ENCODE measurements around the gene IGIP. TPM values are rescaled to one million over a fixed set of nuclear protein-coding genes. Genes with fewer than 3 reads are reported as not detected.

The IGIP gene
- polyA plus RNA-seq, 1 of the 3 experiments (the other 2 are of a cell fraction): 0.72 TPM

- H3K27me3 ChIP-seq (ENCODE audit: insufficient read depth): no peaks in the 10 kb centered on the region
- H3K79me2 ChIP-seq (ENCODE audit: insufficient read depth): peaks cover 92% of the 10 kb centered on the region
- peak; percentile 73 for DNase-seq
- peaks cover 31 to 42% of the 10 kb centered on the region in 2 experiments; a peak in 3 of 4 replicates for H3K4me1 ChIP-seq (ENCODE audit: control insufficient read depth in 1 of 2, insufficient read depth in 2 of 2, low read depth in 1 of 2, low read length in 1 of 2)
- H4K20me1 ChIP-seq (ENCODE audit: insufficient read depth): peaks cover 41% of the 10 kb centered on the region
- H3K9me3 ChIP-seq: no peaks in the 10 kb centered on the region
- peak overlapping the region; percentile 73 to 75 for H3K4me3 ChIP-seq (ENCODE audit: low read depth in 2 of 2, low read length in 1 of 2)
- peaks cover 2 to 10% of the 10 kb centered on the region in 2 experiments for H3K36me3 ChIP-seq (replicated peaks in 1 of 2; ENCODE audit: control insufficient read depth in 1 of 2, insufficient read depth in 2 of 2, low read length in 1 of 2)
- peak overlapping the region; percentile 69 to 85 for H3K27ac ChIP-seq (ENCODE audit: low read depth in 2 of 2, low read length in 1 of 2)
- peak overlapping the region; percentile 27; the same call in 1 of the 2 replicates for H2AFZ ChIP-seq (ENCODE audit: low read depth)
- no peaks in the 10 kb centered on the region for H3K9me2 ChIP-seq
- peak overlapping the region; percentile 75 for H3K9ac ChIP-seq
- CTCF ChIA-PET: interaction anchor here (0.7 to 12.8 kb wide), 8 partner anchors 30 to 233 kb away, joined by 3 to 166 read pairs (median 4); partner anchors contain the start of gene NRG2
- H3F3A ChIP-seq (replicated peaks; ENCODE audit: insufficient read depth): peaks cover 36% of the 10 kb centered on the region
- TF ChIP-seq TEAD4 (IDR thresholded peaks at IDR 0.05; ENCODE audit: borderline replicate concordance, insufficient read depth) (no peak), YY1 (IDR thresholded peaks at IDR 0.05; ENCODE audit: low read depth) (no peak), MEF2A (IDR thresholded peaks at IDR 0.05; ENCODE audit: borderline replicate concordance, low read depth) (no peak), ELF1 (IDR thresholded peaks at IDR 0.05) (no peak)
- TF ChIP-seq, protein P1, sequence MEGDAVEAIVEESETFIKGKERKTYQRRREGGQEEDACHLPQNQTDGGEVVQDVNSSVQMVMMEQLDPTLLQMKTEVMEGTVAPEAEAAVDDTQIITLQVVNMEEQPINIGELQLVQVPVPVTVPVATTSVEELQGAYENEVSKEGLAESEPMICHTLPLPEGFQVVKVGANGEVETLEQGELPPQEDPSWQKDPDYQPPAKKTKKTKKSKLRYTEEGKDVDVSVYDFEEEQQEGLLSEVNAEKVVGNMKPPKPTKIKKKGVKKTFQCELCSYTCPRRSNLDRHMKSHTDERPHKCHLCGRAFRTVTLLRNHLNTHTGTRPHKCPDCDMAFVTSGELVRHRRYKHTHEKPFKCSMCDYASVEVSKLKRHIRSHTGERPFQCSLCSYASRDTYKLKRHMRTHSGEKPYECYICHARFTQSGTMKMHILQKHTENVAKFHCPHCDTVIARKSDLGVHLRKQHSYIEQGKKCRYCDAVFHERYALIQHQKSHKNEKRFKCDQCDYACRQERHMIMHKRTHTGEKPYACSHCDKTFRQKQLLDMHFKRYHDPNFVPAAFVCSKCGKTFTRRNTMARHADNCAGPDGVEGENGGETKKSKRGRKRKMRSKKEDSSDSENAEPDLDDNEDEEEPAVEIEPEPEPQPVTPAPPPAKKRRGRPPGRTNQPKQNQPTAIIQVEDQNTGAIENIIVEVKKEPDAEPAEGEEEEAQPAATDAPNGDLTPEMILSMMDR (IDR thresholded peaks at IDR 0.05): no peak
- TF ChIP-seq, protein P2, sequence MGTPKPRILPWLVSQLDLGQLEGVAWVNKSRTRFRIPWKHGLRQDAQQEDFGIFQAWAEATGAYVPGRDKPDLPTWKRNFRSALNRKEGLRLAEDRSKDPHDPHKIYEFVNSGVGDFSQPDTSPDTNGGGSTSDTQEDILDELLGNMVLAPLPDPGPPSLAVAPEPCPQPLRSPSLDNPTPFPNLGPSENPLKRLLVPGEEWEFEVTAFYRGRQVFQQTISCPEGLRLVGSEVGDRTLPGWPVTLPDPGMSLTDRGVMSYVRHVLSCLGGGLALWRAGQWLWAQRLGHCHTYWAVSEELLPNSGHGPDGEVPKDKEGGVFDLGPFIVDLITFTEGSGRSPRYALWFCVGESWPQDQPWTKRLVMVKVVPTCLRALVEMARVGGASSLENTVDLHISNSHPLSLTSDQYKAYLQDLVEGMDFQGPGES (IDR thresholded peaks at IDR 0.05; ENCODE audit: low read depth, low read length): no peak
- H3K4me2 ChIP-seq: peak overlapping the region; percentile 97
- WGBS (ENCODE audit: low lambda C conversion rate): 3% methylated on average over 11 of the region's 28 CpGs
- POLR2A ChIA-PET: interaction anchor here (2.1 kb wide), 1 partner anchor 33 kb away, joined by 6 read pairs; no protein-coding TSS in a partner anchor
Measured at GRCh38 chr5:140113180-140113698, 12.5 kb upstream of the IGIP start.

- Histone ChIP-seq H3K36me3 (replicated peaks in 1 of 2; ENCODE audit: control insufficient read depth in 1 of 2, insufficient read depth in 2 of 2, low read length in 1 of 2) (peaks cover 2 to 10% of the 10 kb centered on the region in 2 experiments), H4K20me1 (ENCODE audit: insufficient read depth) (peaks cover 41% of the 10 kb centered on the region), H3K9me2 (no peaks in the 10 kb centered on the region), H3K4me1 (ENCODE audit: control insufficient read depth in 1 of 2, insufficient read depth in 2 of 2, low read depth in 1 of 2, low read length in 1 of 2) (peaks cover 31 to 37% of the 10 kb centered on the region in 2 experiments; a peak in 3 of 4 replicates), H3K9me3 (no peaks in the 10 kb centered on the region), H3K79me2 (ENCODE audit: insufficient read depth) (peaks cover 92% of the 10 kb centered on the region), H3K27me3 (ENCODE audit: insufficient read depth) (no peaks in the 10 kb centered on the region), H3K9ac (peak within 1 kb of the TSS; percentile 75), H3K27ac (ENCODE audit: low read depth in 2 of 2, low read length in 1 of 2) (peak within 1 kb of the TSS; percentile 69 to 85), H3F3A (replicated peaks; ENCODE audit: insufficient read depth) (peaks cover 38% of the 10 kb centered on the region), H3K4me3 (ENCODE audit: low read depth in 2 of 2, low read length in 1 of 2) (peak within 1 kb of the TSS; percentile 73 to 75), H3K4me2 (peak within 1 kb of the TSS; percentile 99), H2AFZ (ENCODE audit: low read depth) (peak within 1 kb of the TSS; percentile 27; the same call in 1 of the 2 replicates)
- POLR2A ChIA-PET: interaction anchor here (0.6 to 2.1 kb wide), 2 partner anchors 32 to 44 kb away, joined by 3 to 6 read pairs; no protein-coding TSS in a partner anchor
- 2% methylated on average over 19 of the region's 60 CpGs for WGBS (ENCODE audit: low lambda C conversion rate)
- peak; percentile 98 for DNase-seq
- CTCF ChIA-PET: interaction anchor here (1.0 to 12.8 kb wide), 9 partner anchors 13 to 128 kb away, joined by 3 to 166 read pairs (median 4); partner anchors contain the start of gene NRG2
- TF ChIP-seq NFIC (IDR thresholded peaks at IDR 0.05; ENCODE audit: borderline replicate concordance): no peak
- TF ChIP-seq NRF1 (IDR thresholded peaks at IDR 0.05; ENCODE audit: low read depth, low read length): no peak
- no peak for TF ChIP-seq EP300 (IDR thresholded peaks at IDR 0.05; ENCODE audit: borderline replicate concordance in 1 of 2, low read depth in 1 of 2, low read length in 1 of 2)
- peak; percentile 35; the same call in 1 of the 2 replicates for TF ChIP-seq MAX (IDR thresholded peaks at IDR 0.05; ENCODE audit: low read depth)
- TF ChIP-seq EZH2phosphoT487 (IDR thresholded peaks at IDR 0.05; ENCODE audit: borderline replicate concordance, low read depth): no peak
- TF ChIP-seq FOXJ3 (CRISPR knock-in tag; IDR thresholded peaks at IDR 0.05): no peak
- TF ChIP-seq RFX5 (IDR thresholded peaks at IDR 0.05; ENCODE audit: low read length): no peak
- peak; percentile 100 for TF ChIP-seq CHD2 (IDR thresholded peaks at IDR 0.05; ENCODE audit: low read length, partially characterized antibody)
- TF ChIP-seq, protein P2 (IDR thresholded peaks at IDR 0.05; ENCODE audit: low read depth, low read length): no peak
- TF ChIP-seq MEF2A (IDR thresholded peaks at IDR 0.05; ENCODE audit: borderline replicate concordance, low read depth): no peak
- no peak for TF ChIP-seq TEAD4 (IDR thresholded peaks at IDR 0.05; ENCODE audit: borderline replicate concordance, insufficient read depth)
- peak; percentile 12; the same call in 1 of the 2 replicates for TF ChIP-seq TCF12 (IDR thresholded peaks at IDR 0.05)
- peak; percentile 61 for TF ChIP-seq POLR2AphosphoS5 (IDR thresholded peaks at IDR 0.05; ENCODE audit: low read depth, low read length)
- peak; percentile 98 for TF ChIP-seq ZBTB33 (IDR thresholded peaks at IDR 0.05; ENCODE audit: borderline replicate concordance, low read depth)
- TF ChIP-seq FOSL2 (IDR thresholded peaks at IDR 0.05; ENCODE audit: borderline replicate concordance, low read depth): no peak
Measured at GRCh38 chr5:140113699-140114263, 12.0 kb upstream of the IGIP start, which contains the start of gene PURA. Gene PURA (plus strand): TSS chr5:140114109. CDS start chr5:140114182, 73 bp downstream.
